DOHH2 (cell line): ENCODE data around the gene WFDC1.

Experiments
- H3F3A ChIP-seq: fragments of 200-600 bp; sonication (generic), shearing (Covaris generic); 2 replicates; pipeline ENCODE4 v1.6.0; 2016; ENCODE audit warnings: antibody characterized with exemption, mild to moderate bottlenecking; ENCODE audit not compliant: control insufficient read depth, insufficient read depth
- H3K27ac ChIP-seq: fragments of 200-600 bp; sonication (generic); 2 replicates; pipeline ENCODE4 v1.5.1; 2014; ENCODE audit warnings: low read depth, mild to moderate bottlenecking, low read length, moderate library complexity
- H3K27me3 ChIP-seq: fragments of 200-600 bp; sonication (generic); 2 replicates; pipeline ENCODE4 v1.6.1; 2014; ENCODE audit warnings: mild to moderate bottlenecking, low read length, mixed read lengths; ENCODE audit not compliant: control insufficient read depth
- H3K36me3 ChIP-seq: fragments of 200-600 bp; sonication (generic); 2 replicates; pipeline ENCODE4 v1.6.1; 2014; ENCODE audit warnings: mild to moderate bottlenecking, low read length, moderate library complexity, mixed read lengths; ENCODE audit not compliant: control insufficient read depth
- H3K4me1 ChIP-seq: fragments of 200-600 bp; sonication (generic); 2 replicates; pipeline ENCODE4 v1.6.1; 2014; ENCODE audit warnings: mild to moderate bottlenecking, low read length, mixed read lengths; ENCODE audit not compliant: control insufficient read depth
- H3K4me2 ChIP-seq: fragments of 200-600 bp; sonication (generic); 2 replicates; pipeline ENCODE4 v1.6.0; 2014; ENCODE audit warnings: mild to moderate bottlenecking, low read length, moderate library complexity
- H3K4me3 ChIP-seq: fragments of 200-600 bp; sonication (generic); 2 replicates; pipeline ENCODE4 v1.5.1; 2014; ENCODE audit warnings: mild to moderate bottlenecking, low read length, mixed read lengths
- H3K79me2 ChIP-seq: fragments of 200-600 bp; sonication (generic); 2 replicates; pipeline ENCODE4 v1.6.1; 2014; ENCODE audit warnings: mild to moderate bottlenecking, low read length, mixed read lengths; ENCODE audit not compliant: control insufficient read depth
- H3K9me2 ChIP-seq: fragments of 200-600 bp; sonication (generic); replicated peaks from 2 replicates; pipeline ENCODE4 v1.6.1; 2014; ENCODE audit warnings: mild to moderate bottlenecking, low read length, mixed read lengths; ENCODE audit not compliant: control insufficient read depth
- H3K9me3 ChIP-seq: fragments of 200-600 bp; sonication (generic); 2 replicates; pipeline ENCODE4 v1.6.1; 2014; ENCODE audit warnings: antibody characterized with exemption, low read length, mixed read lengths; ENCODE audit not compliant: control insufficient read depth, insufficient read depth
- H4K20me1 ChIP-seq: fragments of 200-600 bp; sonication (generic); 2 replicates; pipeline ENCODE4 v1.6.0; 2014; ENCODE audit warnings: low read depth, mild to moderate bottlenecking, antibody characterized with exemption, low read length, moderate library complexity; ENCODE audit not compliant: control insufficient read depth, insufficient read depth
- EZH2phosphoT487 ChIP-seq: fragments of 200-600 bp; sonication (generic); IDR thresholded peaks from 2 replicates; pipeline ENCODE4 v1.6.1; 2017; ENCODE audit warnings: borderline replicate concordance, mild to moderate bottlenecking, antibody characterized with exemption, low read length, moderate library complexity, mixed read lengths
- TF ChIP-seq, protein P1 (sequence below): fragments of 200-600 bp; sonication (generic); IDR thresholded peaks from one replicate; pipeline ENCODE4 v1.5.1; 2014; ENCODE audit warnings: antibody characterized with exemption, mild to moderate bottlenecking, low read depth, low read length; ENCODE audit not compliant: poor library complexity, severe bottlenecking

Gene WFDC1

DNA sequence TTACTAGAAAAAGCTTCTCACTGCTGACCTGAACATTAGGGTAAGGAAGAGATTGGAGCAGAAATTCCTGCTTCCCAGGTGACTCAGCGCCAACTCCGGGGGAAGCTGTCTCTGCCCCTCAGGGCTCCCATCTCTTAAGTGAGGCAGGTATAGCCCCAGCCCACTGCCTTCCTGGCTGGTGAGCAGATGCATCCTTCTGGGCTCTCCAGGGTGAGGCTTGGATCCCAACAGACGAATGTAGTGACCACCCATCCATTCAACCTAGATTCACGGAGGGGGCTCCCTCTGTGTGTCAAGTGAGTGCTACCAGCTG is 76.8 kb downstream of the WFDC1 start:
- no peaks in the 10 kb centered on the region for H3F3A ChIP-seq
- no peak overlapping the region for H3K4me3 ChIP-seq
- no peak overlapping the region for H3K4me2 ChIP-seq
- H3K9me2 ChIP-seq, result no peaks in the 10 kb centered on the region
- no peaks in the 10 kb centered on the region for H4K20me1 ChIP-seq
- 0 out of 2 replicates have a peak, but pooled peaks cover 5% of the 10 kb centered on the region for H3K27me3 ChIP-seq
- no peaks in the 10 kb centered on the region for H3K79me2 ChIP-seq
- no peaks in the 10 kb centered on the region for H3K4me1 ChIP-seq
- no peak overlapping the region for H3K27ac ChIP-seq
- H3K36me3 ChIP-seq, result no peaks in the 10 kb centered on the region
- TF ChIP-seq, protein P1, sequence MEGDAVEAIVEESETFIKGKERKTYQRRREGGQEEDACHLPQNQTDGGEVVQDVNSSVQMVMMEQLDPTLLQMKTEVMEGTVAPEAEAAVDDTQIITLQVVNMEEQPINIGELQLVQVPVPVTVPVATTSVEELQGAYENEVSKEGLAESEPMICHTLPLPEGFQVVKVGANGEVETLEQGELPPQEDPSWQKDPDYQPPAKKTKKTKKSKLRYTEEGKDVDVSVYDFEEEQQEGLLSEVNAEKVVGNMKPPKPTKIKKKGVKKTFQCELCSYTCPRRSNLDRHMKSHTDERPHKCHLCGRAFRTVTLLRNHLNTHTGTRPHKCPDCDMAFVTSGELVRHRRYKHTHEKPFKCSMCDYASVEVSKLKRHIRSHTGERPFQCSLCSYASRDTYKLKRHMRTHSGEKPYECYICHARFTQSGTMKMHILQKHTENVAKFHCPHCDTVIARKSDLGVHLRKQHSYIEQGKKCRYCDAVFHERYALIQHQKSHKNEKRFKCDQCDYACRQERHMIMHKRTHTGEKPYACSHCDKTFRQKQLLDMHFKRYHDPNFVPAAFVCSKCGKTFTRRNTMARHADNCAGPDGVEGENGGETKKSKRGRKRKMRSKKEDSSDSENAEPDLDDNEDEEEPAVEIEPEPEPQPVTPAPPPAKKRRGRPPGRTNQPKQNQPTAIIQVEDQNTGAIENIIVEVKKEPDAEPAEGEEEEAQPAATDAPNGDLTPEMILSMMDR, result no peak
- TF ChIP-seq EZH2phosphoT487, result no peak
- H3K9me3 ChIP-seq, result no peaks in the 10 kb centered on the region

DNA sequence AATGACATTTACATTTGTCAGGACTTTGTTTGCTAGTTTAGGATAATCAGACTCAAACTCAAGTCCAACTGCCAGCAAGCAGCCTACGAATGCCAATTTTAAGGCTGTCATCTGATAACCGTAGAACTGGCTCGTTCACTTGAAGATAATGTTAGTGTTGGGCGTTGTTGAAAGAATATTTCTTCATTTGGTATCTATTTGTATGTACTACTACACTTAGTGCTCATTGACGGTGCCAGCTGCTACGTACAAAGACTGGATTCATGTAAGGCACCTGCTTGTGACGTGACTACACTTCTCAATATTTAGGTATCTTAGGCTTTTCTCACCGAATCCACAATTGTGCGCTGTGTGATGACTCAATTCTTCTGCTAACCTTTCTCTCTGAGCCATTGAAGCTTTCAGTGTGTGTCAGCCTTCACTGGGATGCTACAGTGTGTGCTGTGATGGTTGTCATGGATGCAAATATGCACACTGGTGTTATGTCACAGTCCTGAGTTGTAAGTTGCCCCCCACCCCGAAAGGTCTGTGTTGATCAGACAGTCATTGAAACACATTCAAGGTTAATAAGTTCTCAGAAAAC is 79.3 kb downstream of the WFDC1 start:
- TF ChIP-seq, protein P1, result no peak
- no peak for TF ChIP-seq EZH2phosphoT487
- Histone ChIP-seq H3K4me3 (no peak overlapping the region), H3K4me1 (no peaks in the 10 kb centered on the region), H3K27me3 (0 out of 2 replicates have a peak, but pooled peaks cover 2% of the 10 kb centered on the region), H4K20me1 (no peaks in the 10 kb centered on the region), H3K27ac (no peak overlapping the region), H3K9me3 (no peaks in the 10 kb centered on the region), H3F3A (no peaks in the 10 kb centered on the region), H3K9me2 (no peaks in the 10 kb centered on the region), H3K79me2 (no peaks in the 10 kb centered on the region), H3K4me2 (no peak overlapping the region), H3K36me3 (no peaks in the 10 kb centered on the region)

DNA sequence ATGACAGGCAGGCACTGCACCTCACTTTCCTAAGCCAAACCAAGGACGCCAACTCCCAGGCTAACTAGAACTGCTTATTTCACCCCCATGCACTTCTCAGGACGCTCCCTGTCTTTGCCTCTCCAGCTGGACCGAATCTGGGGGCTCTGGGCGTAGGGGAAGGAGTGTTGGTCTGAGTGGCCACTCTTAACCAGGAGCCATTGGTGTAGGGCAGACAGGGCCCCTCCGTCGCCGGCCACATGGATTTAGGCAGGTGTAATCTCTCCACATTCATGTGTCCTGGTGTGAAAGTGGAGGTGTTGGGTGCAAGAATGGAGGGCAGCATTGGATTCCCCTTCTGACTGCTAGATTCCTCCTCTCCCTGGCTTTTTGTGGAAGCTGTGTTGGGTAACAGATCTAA is 83.4 kb downstream of the WFDC1 start:
- Histone ChIP-seq H3K27ac (no peak overlapping the region), H3K36me3 (no peaks in the 10 kb centered on the region), H3K9me2 (no peaks in the 10 kb centered on the region), H3K79me2 (no peaks in the 10 kb centered on the region), H3F3A (no peaks in the 10 kb centered on the region), H3K4me1 (no peaks in the 10 kb centered on the region), H3K4me2 (no peak overlapping the region), H3K27me3 (0 out of 2 replicates have a peak, but pooled peaks cover 2% of the 10 kb centered on the region), H3K9me3 (no peaks in the 10 kb centered on the region), H4K20me1 (no peaks in the 10 kb centered on the region), H3K4me3 (no peak overlapping the region)
- TF ChIP-seq, protein P1, result no peak
- TF ChIP-seq EZH2phosphoT487, result no peak

GRCh38 chr16:84378567-84378966 is 83.9 kb downstream of the WFDC1 start:
- no peak overlapping the region for H3K27ac ChIP-seq
- H3F3A ChIP-seq, result no peaks in the 10 kb centered on the region
- no peaks in the 10 kb centered on the region for H3K4me1 ChIP-seq
- H3K9me2 ChIP-seq, result no peaks in the 10 kb centered on the region
- no peak overlapping the region for H3K4me2 ChIP-seq
- TF ChIP-seq EZH2phosphoT487, result no peak
- TF ChIP-seq, protein P1, result no peak
- no peaks in the 10 kb centered on the region for H3K9me3 ChIP-seq
- no peaks in the 10 kb centered on the region for H3K36me3 ChIP-seq
- no peak overlapping the region for H3K4me3 ChIP-seq
- H3K27me3 ChIP-seq, result 0 out of 2 replicates have a peak, but pooled peaks cover 2% of the 10 kb centered on the region
- no peaks in the 10 kb centered on the region for H4K20me1 ChIP-seq
- H3K79me2 ChIP-seq, result no peaks in the 10 kb centered on the region
